ENCODE results near the gene FOXP3.

FOXP3 gene

GRCh38 chrX:49211074-49211473, 53.4 kb downstream of the FOXP3 start:
- no peak for DNase-seq

- DNase-seq = no peak
Measured at GRCh38 chrX:49210406-49210805, 54.1 kb downstream of the FOXP3 start.

GRCh38 chrX:49209434-49210251, 54.9 kb downstream of the FOXP3 start:
- DNase-seq = no peak

GRCh38 chrX:49208399-49208798, 56.1 kb downstream of the FOXP3 start:
- no peak for DNase-seq

GRCh38 chrX:49206543-49206942, 58.0 kb downstream of the FOXP3 start:
- no peak for DNase-seq

GRCh38 chrX:49205443-49205842, 59.1 kb downstream of the FOXP3 start:
- DNase-seq = no peak

GRCh38 chrX:49204709-49205108, 59.8 kb downstream of the FOXP3 start:
- DNase-seq = no peak

GRCh38 chrX:49204017-49204416, 60.5 kb downstream of the FOXP3 start:
- DNase-seq = no peak

GRCh38 chrX:49203536-49203935, 61.0 kb downstream of the FOXP3 start:
- DNase-seq = no peak

- DNase-seq = no peak
Measured at GRCh38 chrX:49202022-49202421, 62.5 kb downstream of the FOXP3 start.
